Myometrial cell (primary cell): Measurements from ENCODE around the gene LRRC8B. TPM values are rescaled to one million over a fixed set of nuclear protein-coding genes. Genes with fewer than 3 reads are reported as not detected.

Experiments used
- total RNA-seq: library from RNA; depleted of rRNA; stranded (reverse); fragments of >200 nt; gene quantifications from 2 replicates; pipeline ENCODE4 v1.2.3, GENCODE V29; 2015

LRRC8B gene
- 2.0 and 3.2 TPM in 2 replicates for total RNA-seq

DNA sequence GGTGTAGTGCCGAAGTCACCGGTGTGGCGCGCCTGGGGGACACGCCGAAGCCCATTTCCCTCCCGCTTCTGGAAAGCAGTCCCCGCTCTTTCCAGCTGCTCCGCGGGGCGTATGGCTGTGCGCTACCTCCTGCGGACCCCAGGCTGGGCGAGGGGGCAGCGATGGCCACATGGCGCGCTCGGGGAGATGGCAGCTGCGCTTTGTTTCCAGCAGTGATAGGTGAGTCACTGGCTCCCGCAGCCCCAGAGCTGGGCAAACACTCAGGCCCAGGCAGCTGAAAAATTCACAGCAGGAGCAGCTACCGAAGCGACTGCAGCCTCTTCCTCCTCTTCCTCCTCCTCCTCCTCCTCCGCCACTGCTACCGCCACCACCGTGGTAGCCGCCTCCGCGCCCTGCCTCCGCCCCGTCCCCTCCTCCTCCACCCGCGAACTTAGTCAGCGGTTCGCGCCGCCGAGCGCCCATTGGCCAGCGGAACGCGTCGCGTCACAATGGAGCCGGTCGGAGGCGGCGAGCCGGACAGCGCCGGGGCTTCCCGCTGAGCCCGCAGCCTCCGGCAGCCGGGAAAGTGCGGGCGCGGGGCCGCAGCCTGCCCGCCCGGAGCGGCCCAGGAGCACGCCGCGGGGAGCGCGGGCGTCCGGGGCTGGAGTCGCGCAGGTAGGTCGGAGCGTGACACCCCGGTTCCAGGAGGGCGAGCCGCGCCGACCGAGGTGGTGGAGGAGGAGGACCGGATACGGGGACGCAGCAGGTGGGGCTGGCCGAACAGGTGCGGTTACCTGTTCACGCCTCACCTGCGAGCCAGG is at the start of gene LRRC8B:
Gene LRRC8B, plus strand, starts transcription at position 461 of the 800 bp plus-strand sequence. CDS start 57,822 bp downstream, outside the sequence.

DNA sequence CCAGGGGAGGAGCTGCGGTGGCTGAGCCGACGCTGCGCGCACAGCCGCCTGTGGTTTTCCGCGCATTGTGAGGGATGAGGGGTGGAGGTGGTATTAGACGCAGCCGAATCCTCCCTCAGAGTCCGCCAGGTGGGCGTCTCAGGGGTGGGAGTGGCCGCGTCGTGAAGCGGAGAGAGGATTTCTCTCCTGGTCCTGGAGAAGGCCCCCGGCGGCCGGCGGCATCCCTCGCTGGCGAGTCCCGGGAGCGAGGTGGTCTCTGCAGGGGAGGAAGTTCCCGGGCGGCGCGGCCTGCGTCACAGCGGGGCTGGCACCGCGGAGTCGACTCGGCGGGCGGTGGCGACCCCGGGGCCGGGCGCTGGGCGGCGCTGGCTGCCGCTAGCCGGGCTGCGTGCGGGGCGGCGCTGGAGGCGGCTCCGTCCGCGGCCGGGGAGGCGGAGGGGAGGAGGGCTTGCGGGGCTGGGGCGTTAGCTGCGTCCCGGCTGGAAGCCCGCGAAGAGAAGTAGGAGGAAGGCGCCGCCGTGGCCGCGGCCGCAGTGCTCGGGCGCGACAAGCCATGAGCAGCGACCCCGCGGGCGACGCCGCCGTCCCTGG is 108.1 kb downstream of the LRRC8B start, which contains the start of gene LRRC8C:
Gene LRRC8C, plus strand, starts transcription at position 464 of the 591 bp plus-strand sequence. CDS start 53,354 bp downstream, outside the sequence.

Other genes with a start within 250 kb of the LRRC8B start
- gene GBP6, start 160.8 kb upstream of the LRRC8B start, total RNA-seq, result not detected in 2 replicates
- 7.5 and 10.5 TPM in 2 replicates for gene LRRC8C, start 108.3 kb downstream of the LRRC8B start, total RNA-seq